ENCODE results near the gene PTTG2. TPM values are rescaled to one million over a fixed set of nuclear protein-coding genes. Genes with fewer than 3 reads are reported as not detected.

Gene PTTG2
- polyA plus RNA-seq, 1 of the 3 experiments (the other 2 are of a cell fraction), result not detected

DNA sequence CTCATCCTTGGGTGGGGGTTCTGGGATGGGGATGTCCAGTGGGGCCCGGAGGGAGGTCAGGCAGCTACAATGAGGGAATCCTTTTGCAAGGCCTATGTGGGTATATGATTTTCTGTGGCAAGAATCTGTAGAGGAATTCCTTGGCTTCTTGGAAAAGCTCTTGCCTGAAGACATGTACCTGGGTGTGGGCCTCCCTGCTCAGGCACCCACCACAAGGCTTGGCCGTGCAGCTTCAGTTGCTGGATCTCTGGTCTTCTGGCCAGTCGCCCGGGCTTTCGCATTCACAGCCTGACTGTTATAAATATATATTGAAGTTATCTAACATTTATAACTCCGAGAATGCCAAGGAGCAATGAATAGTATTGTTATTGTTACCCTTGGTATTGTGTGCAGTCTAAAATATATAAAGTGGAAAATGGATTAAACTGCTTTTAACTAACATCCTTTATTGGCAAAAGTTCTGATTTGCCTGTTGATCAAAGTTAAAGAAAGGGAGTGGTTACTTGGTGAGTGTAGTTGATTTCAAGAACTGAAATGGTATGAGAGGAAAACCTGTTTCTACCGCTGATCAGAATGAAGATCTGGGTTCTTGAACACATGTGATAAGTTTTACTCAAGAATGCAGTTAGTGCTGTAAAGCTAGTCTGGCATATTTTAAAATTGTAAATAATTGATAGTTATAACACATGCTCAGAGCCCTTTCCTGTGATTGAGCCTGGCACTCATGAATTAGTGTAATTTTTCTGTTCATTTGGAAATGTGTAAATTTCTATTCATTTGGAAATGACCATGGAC is 36.0 kb downstream of the PTTG2 start:
- Histone ChIP-seq H3K4me1 (ENCODE audit: control insufficient read depth in 1 of 2, insufficient read depth in 2 of 2, low read depth in 1 of 2, low read length in 1 of 2) (no peaks in the 10 kb centered on the region; a peak in 1 of 4 replicates), H3F3A (replicated peaks; ENCODE audit: insufficient read depth) (no peaks in the 10 kb centered on the region), H3K9ac (no peak overlapping the region), H3K4me2 (no peak overlapping the region), H3K27me3 (ENCODE audit: insufficient read depth) (no peaks in the 10 kb centered on the region), H3K27ac (ENCODE audit: low read depth in 2 of 2, low read length in 1 of 2) (no peak overlapping the region), H3K4me3 (ENCODE audit: low read depth in 2 of 2, low read length in 1 of 2) (no peak overlapping the region), H3K9me3 (no peaks in the 10 kb centered on the region), H2AFZ (ENCODE audit: low read depth) (no peak overlapping the region), H4K20me1 (ENCODE audit: insufficient read depth) (no peaks in the 10 kb centered on the region), H3K36me3 (replicated peaks in 1 of 2; ENCODE audit: control insufficient read depth in 1 of 2, insufficient read depth in 2 of 2, low read length in 1 of 2) (no peaks in the 10 kb centered on the region), H3K9me2 (no peaks in the 10 kb centered on the region), H3K79me2 (ENCODE audit: insufficient read depth) (peaks cover 15% of the 10 kb centered on the region)
- 97% methylated on average over 7 of the region's 7 CpGs for WGBS (ENCODE audit: low lambda C conversion rate)
- ChIA-PET POLR2A (no interaction called here), CTCF (no interaction called here)
- no peak for TF ChIP-seq PBX3 (IDR thresholded peaks at IDR 0.05)
- TF ChIP-seq, protein P1, sequence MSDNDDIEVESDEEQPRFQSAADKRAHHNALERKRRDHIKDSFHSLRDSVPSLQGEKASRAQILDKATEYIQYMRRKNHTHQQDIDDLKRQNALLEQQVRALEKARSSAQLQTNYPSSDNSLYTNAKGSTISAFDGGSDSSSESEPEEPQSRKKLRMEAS (IDR thresholded peaks at IDR 0.05; ENCODE audit: low read depth), result no peak
- TF ChIP-seq FOSL2 (IDR thresholded peaks at IDR 0.05; ENCODE audit: borderline replicate concordance, low read depth), result no peak
- no peak for TF ChIP-seq FOXJ3 (CRISPR knock-in tag; IDR thresholded peaks at IDR 0.05)
- no peak for TF ChIP-seq MXI1 (IDR thresholded peaks at IDR 0.05; ENCODE audit: low read depth, low read length)
- TF ChIP-seq FOXM1 (IDR thresholded peaks at IDR 0.05; ENCODE audit: low read depth), result no peak
- no peak for TF ChIP-seq NRF1 (IDR thresholded peaks at IDR 0.05; ENCODE audit: low read depth, low read length)
- TF ChIP-seq, protein P2, sequence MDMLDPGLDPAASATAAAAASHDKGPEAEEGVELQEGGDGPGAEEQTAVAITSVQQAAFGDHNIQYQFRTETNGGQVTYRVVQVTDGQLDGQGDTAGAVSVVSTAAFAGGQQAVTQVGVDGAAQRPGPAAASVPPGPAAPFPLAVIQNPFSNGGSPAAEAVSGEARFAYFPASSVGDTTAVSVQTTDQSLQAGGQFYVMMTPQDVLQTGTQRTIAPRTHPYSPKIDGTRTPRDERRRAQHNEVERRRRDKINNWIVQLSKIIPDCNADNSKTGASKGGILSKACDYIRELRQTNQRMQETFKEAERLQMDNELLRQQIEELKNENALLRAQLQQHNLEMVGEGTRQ (IDR thresholded peaks at IDR 0.05; ENCODE audit: borderline replicate concordance, low read depth, low read length), result no peak
- no peak for TF ChIP-seq SIN3A (IDR thresholded peaks at IDR 0.05; ENCODE audit: borderline replicate concordance, low read depth, low read length)
- TF ChIP-seq REST (IDR thresholded peaks at IDR 0.05; ENCODE audit: low read depth, low read length), result no peak
- no peak for DNase-seq

Measured in SK-N-SH (cell line).